Keratinocyte (primary cell): ENCODE data around the gene OTX1. TPM values are rescaled to one million over a fixed set of nuclear protein-coding genes. Genes with fewer than 3 reads are reported as not detected.

Experiments
- DNase-seq: peaks from one replicate; pipeline ENCODE4 v3.0.0-alpha.2; 2011; ENCODE audit warnings: low read depth, missing footprints, low spot score
- FAIRE-seq: peaks from 2 replicates; lab custom pipeline; 2011; peaks lifted over from hg19 to GRCh38; lab: Jason Lieb, UNC
- H2AFZ ChIP-seq: 2 replicates; pipeline ENCODE4 v1.6.0; 2012; ENCODE audit warnings: low read length, control low read depth, inconsistent platforms; ENCODE audit not compliant: control insufficient read depth
- H3K27ac ChIP-seq: 2 replicates; pipeline ENCODE4 v1.5.1; 2011; ENCODE audit warnings: low read length; ENCODE audit not compliant: control insufficient read depth, insufficient read depth
- H3K27me3 ChIP-seq: 3 replicates; pipeline ENCODE4 v1.6.0; 2011; ENCODE audit warnings: low read length; ENCODE audit not compliant: control insufficient read depth, insufficient read depth; ENCODE audit errors: extremely low read depth
- H3K36me3 ChIP-seq, 2 experiments: 2 replicates in 1 of 2; 3 replicates in 1 of 2; pipeline ENCODE4 v1.5.1; 2011; ENCODE audit warnings: low read length in 2 of 2, mild to moderate bottlenecking in 1 of 2; ENCODE audit not compliant: control insufficient read depth in 2 of 2, insufficient read depth in 2 of 2; ENCODE audit errors: extremely low read depth in 1 of 2
- H3K4me1 ChIP-seq: 3 replicates; pipeline ENCODE4 v1.5.1; 2011; ENCODE audit warnings: low read length; ENCODE audit not compliant: control insufficient read depth, insufficient read depth; ENCODE audit errors: extremely low read depth
- H3K4me2 ChIP-seq: 3 replicates; pipeline ENCODE4 v1.6.0; 2011; ENCODE audit warnings: low read depth, low read length; ENCODE audit not compliant: control insufficient read depth, insufficient read depth; ENCODE audit errors: extremely low read depth
- H3K4me3 ChIP-seq, 3 experiments: fragments of 200-600 bp in 1 of 3; sonication (generic) in 1 of 3; 2 replicates in 2 of 3; 3 replicates in 1 of 3; pipeline ENCODE4 v1.5.1; 2011 to 2016; ENCODE audit warnings: low read length in 3 of 3, mild to moderate bottlenecking in 3 of 3, control low read depth in 2 of 3, inconsistent platforms in 1 of 3, low read depth in 1 of 3, mixed read lengths in 1 of 3, mixed run types in 1 of 3, moderate library complexity in 1 of 3; ENCODE audit not compliant: control insufficient read depth in 2 of 3, insufficient read depth in 2 of 3; ENCODE audit errors: extremely low read depth in 1 of 3
- H3K79me2 ChIP-seq: 2 replicates; pipeline ENCODE4 v1.6.0; 2012; ENCODE audit warnings: low read length; ENCODE audit not compliant: control insufficient read depth, insufficient read depth
- H3K9ac ChIP-seq: 3 replicates; pipeline ENCODE4 v1.6.0; 2011; ENCODE audit warnings: low read length; ENCODE audit not compliant: control insufficient read depth, insufficient read depth; ENCODE audit errors: extremely low read depth
- H3K9me1 ChIP-seq: 3 replicates; pipeline ENCODE4 v1.6.0; 2011; ENCODE audit warnings: low read length; ENCODE audit not compliant: control insufficient read depth, insufficient read depth; ENCODE audit errors: extremely low read depth
- H3K9me3 ChIP-seq: 2 replicates; pipeline ENCODE4 v1.5.1; 2012; ENCODE audit warnings: low read depth, low read length; ENCODE audit not compliant: control insufficient read depth
- H4K20me1 ChIP-seq: 3 replicates; pipeline ENCODE4 v1.6.0; 2011; ENCODE audit warnings: low read length; ENCODE audit not compliant: control insufficient read depth, insufficient read depth; ENCODE audit errors: extremely low read depth
- CTCF ChIP-seq, 3 experiments: IDR thresholded peaks in 1 of 3; conservative IDR thresholded peaks in 1 of 3; optimal IDR thresholded peaks in 1 of 3; 2 replicates in 2 of 3; 3 replicates in 1 of 3; pipeline versions ENCODE3 to v1.5.1; 2011; ENCODE audit warnings: low read length in 3 of 3, mild to moderate bottlenecking in 3 of 3, moderate library complexity in 2 of 3, control low read depth in 1 of 3, inconsistent platforms in 1 of 3; ENCODE audit not compliant: insufficient read depth in 2 of 3; ENCODE audit errors: extremely low read depth in 1 of 3
- EZH2 ChIP-seq: IDR thresholded peaks from one replicate; pipeline ENCODE4 v1.6.1; 2012; ENCODE audit warnings: inconsistent platforms, mild to moderate bottlenecking, low read length, moderate library complexity
- dilution Hi-C: fragments of 300-500 bp; cut with MboI; formaldehyde crosslinking; loops from one replicate; pipeline ENCODE4 v1.7.0; 2020; ENCODE audit warnings: low sequenced_read_pairs; ENCODE audit not compliant: extremely low pct_ligation_motif_present
- polyA plus RNA-seq, 5 experiments: library from polyadenylated mRNA; depleted of rRNA in 3 of 5; stranded (reverse) in 3 of 5; stranded (forward) in 1 of 5; unstranded in 1 of 5; fragments of >200 nt; gene quantifications; 1 replicate in 1 of 5; 2 replicates in 3 of 5; 3 replicates in 1 of 5; pipeline versions ENCODE4 v1.2.1 to v1.2.3, GENCODE V29; 2011 to 2012; ENCODE audit warnings: missing spikeins in 2 of 5, low read depth in 1 of 5, low replicate concordance in 1 of 5

Gene OTX1
- polyA plus RNA-seq, 1 donor (not counting 4 experiments of a cell fraction or from before 2014, with no cell fraction given), result 0.28 TPM

- Histone ChIP-seq H3K27ac (no peak overlapping the region), H3K9ac (no peak overlapping the region), H4K20me1 (no peaks in the 10 kb centered on the region), H3K27me3 (no peaks in the 10 kb centered on the region), H3K4me3 (no peak overlapping the region), H3K4me2 (no peak overlapping the region), H3K9me1 (no peaks in the 10 kb centered on the region), H2AFZ (no peak overlapping the region), H3K9me3 (no peaks in the 10 kb centered on the region), H3K79me2 (no peaks in the 10 kb centered on the region), H3K36me3 (no peaks in the 10 kb centered on the region), H3K4me1 (no peaks in the 10 kb centered on the region)
- TF ChIP-seq EZH2, result no peak
- DNase-seq (no peak), FAIRE-seq (no peak)
- dilution Hi-C loops, result no loop called here
Measured at GRCh38 chr2:63092857-63093256, 42.2 kb downstream of the OTX1 start.

- TF ChIP-seq CTCF (optimal IDR thresholded peaks at IDR 0.05 in 1 of 3, IDR thresholded peaks at IDR 0.05 in 1 of 3, conservative IDR thresholded peaks at IDR 0.05 in 1 of 3; ENCODE audit: extremely low read depth in 1 of 3, insufficient read depth in 2 of 3, low read length in 3 of 3) (no peak), EZH2 (no peak)
- H3K36me3 ChIP-seq, result no peaks in the 10 kb centered on the region
- no peaks in the 10 kb centered on the region for H3K4me1 ChIP-seq
- no peak overlapping the region for H3K27ac ChIP-seq
- no peaks in the 10 kb centered on the region for H4K20me1 ChIP-seq
- no peak overlapping the region for H2AFZ ChIP-seq
- no peaks in the 10 kb centered on the region for H3K27me3 ChIP-seq
- no peak overlapping the region for H3K4me3 ChIP-seq
- H3K9me3 ChIP-seq, result no peaks in the 10 kb centered on the region
- H3K9ac ChIP-seq, result no peak overlapping the region
- no peaks in the 10 kb centered on the region for H3K79me2 ChIP-seq
- no peaks in the 10 kb centered on the region for H3K9me1 ChIP-seq
- dilution Hi-C loops, result no loop called here
- no peak for FAIRE-seq
- no peak for DNase-seq
- no peak overlapping the region for H3K4me2 ChIP-seq
Measured at GRCh38 chr2:63093502-63093901, 42.9 kb downstream of the OTX1 start.

- no peak overlapping the region for H3K4me3 ChIP-seq
- no peak overlapping the region for H3K4me2 ChIP-seq
- H3K9me1 ChIP-seq, result no peaks in the 10 kb centered on the region
- DNase-seq (no peak), FAIRE-seq (no peak)
- no peaks in the 10 kb centered on the region for H3K27me3 ChIP-seq
- H2AFZ ChIP-seq, result no peak overlapping the region
- H3K27ac ChIP-seq, result no peak overlapping the region
- no peaks in the 10 kb centered on the region for H4K20me1 ChIP-seq
- dilution Hi-C loops, result no loop called here
- no peaks in the 10 kb centered on the region for H3K36me3 ChIP-seq
- no peaks in the 10 kb centered on the region for H3K9me3 ChIP-seq
- H3K4me1 ChIP-seq, result no peaks in the 10 kb centered on the region
- no peaks in the 10 kb centered on the region for H3K79me2 ChIP-seq
- H3K9ac ChIP-seq, result no peak overlapping the region
- TF ChIP-seq EZH2, result no peak
- TF ChIP-seq CTCF (optimal IDR thresholded peaks at IDR 0.05 in 1 of 3, IDR thresholded peaks at IDR 0.05 in 1 of 3, conservative IDR thresholded peaks at IDR 0.05 in 1 of 3; ENCODE audit: extremely low read depth in 1 of 3, insufficient read depth in 2 of 3, low read length in 3 of 3), result no peak
Measured at GRCh38 chr2:63096491-63096890, 45.9 kb downstream of the OTX1 start.
